ENCODE data around the gene IL23R. TPM values are rescaled to one million over a fixed set of nuclear protein-coding genes. Genes with fewer than 3 reads are reported as not detected.
A peak's percentile ranks its signal among the peaks of the same experiment; 100 is the strongest.

The IL23R gene
- total RNA-seq, 1 donor, result not detected

- H3K4me2 ChIP-seq (ENCODE audit: insufficient read depth, low read length), result no peak overlapping the region
- TF ChIP-seq CTCF (IDR thresholded peaks at IDR 0.05; ENCODE audit: extremely low read depth, low read depth, low read length), result no peak
- peaks cover 6% of the 10 kb centered on the region for H3K27me3 ChIP-seq (ENCODE audit: insufficient read depth, low read length)
- H3K27ac ChIP-seq (ENCODE audit: low read depth, low read length), result no peak overlapping the region
- no peaks in the 10 kb centered on the region for H3K79me2 ChIP-seq (ENCODE audit: insufficient read depth, low read length)
- H4K20me1 ChIP-seq (ENCODE audit: insufficient read depth, low read length), result no peaks in the 10 kb centered on the region
- no peak overlapping the region for H2AFZ ChIP-seq (ENCODE audit: low read length)
- H3K4me3 ChIP-seq (ENCODE audit: insufficient read depth, low read length), result no peak overlapping the region
- H3K36me3 ChIP-seq (ENCODE audit: insufficient read depth, low read length), result no peaks in the 10 kb centered on the region
- no peaks in the 10 kb centered on the region for H3K9me3 ChIP-seq (ENCODE audit: low read depth, low read length)
- no peak for DNase-seq (ENCODE audit: insufficient read length, low spot score, missing footprints)
- H3K4me1 ChIP-seq (ENCODE audit: insufficient read depth, low read length), result no peaks in the 10 kb centered on the region
These were observed 124.0 kb downstream of the IL23R start for GRCh38 chr1:67290236-67290635.

- Histone ChIP-seq H3K4me1 (ENCODE audit: insufficient read depth, low read length) (no peaks in the 10 kb centered on the region), H4K20me1 (ENCODE audit: insufficient read depth, low read length) (no peaks in the 10 kb centered on the region), H3K27me3 (ENCODE audit: insufficient read depth, low read length) (peaks cover 10% of the 10 kb centered on the region), H3K4me2 (ENCODE audit: insufficient read depth, low read length) (no peak overlapping the region), H3K27ac (ENCODE audit: low read depth, low read length) (no peak overlapping the region), H3K79me2 (ENCODE audit: insufficient read depth, low read length) (no peaks in the 10 kb centered on the region), H3K4me3 (ENCODE audit: insufficient read depth, low read length) (no peak overlapping the region), H3K9me3 (ENCODE audit: low read depth, low read length) (no peaks in the 10 kb centered on the region), H3K36me3 (ENCODE audit: insufficient read depth, low read length) (no peaks in the 10 kb centered on the region), H2AFZ (ENCODE audit: low read length) (no peak overlapping the region)
- TF ChIP-seq CTCF (IDR thresholded peaks at IDR 0.05; ENCODE audit: extremely low read depth, low read depth, low read length), result no peak
- no peak for DNase-seq (ENCODE audit: insufficient read length, low spot score, missing footprints)
These were observed 128.8 kb downstream of the IL23R start for GRCh38 chr1:67294836-67295617.

- H3K4me3 ChIP-seq (ENCODE audit: insufficient read depth, low read length), result no peak overlapping the region
- no peaks in the 10 kb centered on the region for H3K9me3 ChIP-seq (ENCODE audit: low read depth, low read length)
- H3K36me3 ChIP-seq (ENCODE audit: insufficient read depth, low read length), result no peaks in the 10 kb centered on the region
- peak; percentile 6 for TF ChIP-seq CTCF (IDR thresholded peaks at IDR 0.05; ENCODE audit: extremely low read depth, low read depth, low read length)
- H3K79me2 ChIP-seq (ENCODE audit: insufficient read depth, low read length), result no peaks in the 10 kb centered on the region
- no peak overlapping the region for H2AFZ ChIP-seq (ENCODE audit: low read length)
- H3K4me2 ChIP-seq (ENCODE audit: insufficient read depth, low read length), result no peak overlapping the region
- H3K4me1 ChIP-seq (ENCODE audit: insufficient read depth, low read length), result no peaks in the 10 kb centered on the region
- no peaks in the 10 kb centered on the region for H4K20me1 ChIP-seq (ENCODE audit: insufficient read depth, low read length)
- peaks cover 13% of the 10 kb centered on the region for H3K27me3 ChIP-seq (ENCODE audit: insufficient read depth, low read length)
- no peak overlapping the region for H3K27ac ChIP-seq (ENCODE audit: low read depth, low read length)
- DNase-seq (ENCODE audit: insufficient read length, low spot score, missing footprints), result no peak
These were observed 132.5 kb downstream of the IL23R start for GRCh38 chr1:67298762-67299161.

- H3K27ac ChIP-seq (ENCODE audit: low read depth, low read length), result no peak overlapping the region
- peaks cover 13% of the 10 kb centered on the region for H3K27me3 ChIP-seq (ENCODE audit: insufficient read depth, low read length)
- TF ChIP-seq CTCF (IDR thresholded peaks at IDR 0.05; ENCODE audit: extremely low read depth, low read depth, low read length), result no peak
- DNase-seq (ENCODE audit: insufficient read length, low spot score, missing footprints), result no peak
- H4K20me1 ChIP-seq (ENCODE audit: insufficient read depth, low read length), result no peaks in the 10 kb centered on the region
- H3K4me2 ChIP-seq (ENCODE audit: insufficient read depth, low read length), result no peak overlapping the region
- no peaks in the 10 kb centered on the region for H3K79me2 ChIP-seq (ENCODE audit: insufficient read depth, low read length)
- no peak overlapping the region for H2AFZ ChIP-seq (ENCODE audit: low read length)
- H3K4me1 ChIP-seq (ENCODE audit: insufficient read depth, low read length), result no peaks in the 10 kb centered on the region
- no peak overlapping the region for H3K4me3 ChIP-seq (ENCODE audit: insufficient read depth, low read length)
- H3K36me3 ChIP-seq (ENCODE audit: insufficient read depth, low read length), result no peaks in the 10 kb centered on the region
- H3K9me3 ChIP-seq (ENCODE audit: low read depth, low read length), result no peaks in the 10 kb centered on the region
These were observed 133.0 kb downstream of the IL23R start for GRCh38 chr1:67299296-67299695.

Measured in osteoblast (primary cell).